ENCODE measurements around the gene ZNF24.

DNA sequence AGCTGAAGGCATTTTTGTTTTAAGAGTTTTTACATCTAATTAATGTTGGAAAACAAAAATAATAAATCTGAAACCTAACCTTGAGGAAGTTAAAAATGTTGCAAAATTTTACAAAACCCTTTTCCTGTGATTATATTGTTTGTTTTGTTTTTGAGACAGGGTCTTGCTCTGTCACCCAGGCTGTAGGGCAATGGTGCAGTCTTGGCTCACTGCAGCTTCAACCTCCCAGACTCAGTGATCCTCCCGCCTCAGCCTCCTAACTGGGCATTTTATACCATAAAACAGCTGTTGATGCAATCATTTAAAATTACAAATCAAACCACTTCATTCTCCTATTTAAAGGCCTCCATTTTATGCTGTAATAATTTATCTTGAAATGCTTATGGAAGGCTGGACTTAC is 1.7 kb upstream of the ZNF24 start:
- TF ChIP-seq, protein P1, sequence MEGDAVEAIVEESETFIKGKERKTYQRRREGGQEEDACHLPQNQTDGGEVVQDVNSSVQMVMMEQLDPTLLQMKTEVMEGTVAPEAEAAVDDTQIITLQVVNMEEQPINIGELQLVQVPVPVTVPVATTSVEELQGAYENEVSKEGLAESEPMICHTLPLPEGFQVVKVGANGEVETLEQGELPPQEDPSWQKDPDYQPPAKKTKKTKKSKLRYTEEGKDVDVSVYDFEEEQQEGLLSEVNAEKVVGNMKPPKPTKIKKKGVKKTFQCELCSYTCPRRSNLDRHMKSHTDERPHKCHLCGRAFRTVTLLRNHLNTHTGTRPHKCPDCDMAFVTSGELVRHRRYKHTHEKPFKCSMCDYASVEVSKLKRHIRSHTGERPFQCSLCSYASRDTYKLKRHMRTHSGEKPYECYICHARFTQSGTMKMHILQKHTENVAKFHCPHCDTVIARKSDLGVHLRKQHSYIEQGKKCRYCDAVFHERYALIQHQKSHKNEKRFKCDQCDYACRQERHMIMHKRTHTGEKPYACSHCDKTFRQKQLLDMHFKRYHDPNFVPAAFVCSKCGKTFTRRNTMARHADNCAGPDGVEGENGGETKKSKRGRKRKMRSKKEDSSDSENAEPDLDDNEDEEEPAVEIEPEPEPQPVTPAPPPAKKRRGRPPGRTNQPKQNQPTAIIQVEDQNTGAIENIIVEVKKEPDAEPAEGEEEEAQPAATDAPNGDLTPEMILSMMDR (IDR thresholded peaks at IDR 0.05 in 8 of 11, conservative IDR thresholded peaks at IDR 0.05 in 3 of 11): no peak
- TF ChIP-seq POLR2AphosphoS5 (IDR thresholded peaks at IDR 0.05): no peak
- TF ChIP-seq POLR2A (IDR thresholded peaks at IDR 0.05): no peak
